PC-3 (cell line): Measurements from ENCODE around the gene GNPTG. TPM values are rescaled to one million over a fixed set of nuclear protein-coding genes. Genes with fewer than 3 reads are reported as not detected.

Experiments
- ATAC-seq: fragments of 200-7000 bp; cut with Tn5 transposase; 2 replicates; pipeline ENCODE4 v1.9.1; 2020; ENCODE audit warnings: mild to moderate bottlenecking, moderate library complexity
- BruUV-seq: library from RNA; stranded (reverse); fragments of 400-500 nt; replicated peaks from 2 replicates; lab custom pipeline; 2021; lab: Mats Ljungman, UMichigan
- CTCF ChIA-PET: fragments of 300-600 bp; sonication (Branson Sonifier 250); formaldehyde crosslinking; loops from one replicate; lab custom pipeline; 2022; ENCODE audit warnings: antibody characterized with exemption; lab: Charles Lee
- POLR2A ChIA-PET: fragments of 300-600 bp; sonication (Branson Sonifier 250); formaldehyde crosslinking; loops from one replicate; lab custom pipeline; 2022; ENCODE audit warnings: antibody characterized with exemption; ENCODE audit not compliant: unreplicated experiment; lab: Charles Lee
- DNase-seq: peaks from one replicate; pipeline ENCODE4 v3.0.0-alpha.2; 2015
- H2AFZ ChIP-seq: fragments of 300-600 bp; sonication (generic); 2 replicates; pipeline ENCODE4 v1.6.0; 2016; ENCODE audit warnings: antibody characterized with exemption, low read length
- H3F3A ChIP-seq: fragments of 300-600 bp; sonication (generic); one replicate; pipeline ENCODE4 v1.6.0; 2017; ENCODE audit warnings: antibody characterized with exemption, low read length, control low read depth, mild to moderate bottlenecking; ENCODE audit not compliant: unreplicated experiment
- H3K27ac ChIP-seq: fragments of 300-600 bp; sonication (generic); 2 replicates; pipeline ENCODE4 v1.5.1; 2016; ENCODE audit warnings: mild to moderate bottlenecking, low read length
- H3K27me3 ChIP-seq: fragments of 300-600 bp; sonication (generic); 2 replicates; pipeline ENCODE4 v1.6.1; 2016; ENCODE audit warnings: low read length, mixed read lengths
- H3K36me3 ChIP-seq: fragments of 300-600 bp; sonication (generic); 2 replicates; pipeline ENCODE4 v1.6.1; 2016; ENCODE audit warnings: low read depth, mixed run types, low read length, mixed read lengths
- H3K4me1 ChIP-seq: fragments of 300-600 bp; sonication (generic); 2 replicates; pipeline ENCODE4 v1.5.1; 2016; ENCODE audit warnings: low read length; ENCODE audit not compliant: insufficient read depth
- H3K4me2 ChIP-seq: fragments of 300-600 bp; sonication (generic); 2 replicates; pipeline ENCODE4 v1.6.0; 2016; ENCODE audit warnings: low read length
- H3K4me3 ChIP-seq: fragments of 300-600 bp; sonication (generic); 2 replicates; pipeline ENCODE4 v1.5.1; 2016; ENCODE audit warnings: mild to moderate bottlenecking, low read length, mixed read lengths
- H3K79me2 ChIP-seq: fragments of 300-600 bp; sonication (generic); 2 replicates; pipeline ENCODE4 v1.6.1; 2017; ENCODE audit warnings: low read length, mixed read lengths
- H3K9ac ChIP-seq: fragments of 300-600 bp; sonication (generic); 2 replicates; pipeline ENCODE4 v1.6.0; 2016; ENCODE audit warnings: mild to moderate bottlenecking, low read length
- H3K9me2 ChIP-seq: fragments of 300-600 bp; sonication (generic); replicated peaks from 2 replicates; pipeline ENCODE4 v1.6.1; 2016; ENCODE audit warnings: mixed run types, low read length, mixed read lengths
- H3K9me3 ChIP-seq: fragments of 300-600 bp; sonication (generic); 2 replicates; pipeline ENCODE4 v1.6.1; 2016; ENCODE audit warnings: low read length, mixed read lengths
- H4K20me1 ChIP-seq: fragments of 300-600 bp; sonication (generic); 2 replicates; pipeline ENCODE4 v1.6.1; 2016; ENCODE audit warnings: low read length, mixed read lengths
- EZH2 ChIP-seq: fragments of 300-600 bp; sonication (generic); IDR thresholded peaks from one replicate; pipeline ENCODE4 v1.6.1; 2017; ENCODE audit warnings: antibody characterized with exemption, mild to moderate bottlenecking, low read length; ENCODE audit not compliant: unreplicated experiment
- EZH2phosphoT487 ChIP-seq: fragments of 300-600 bp; sonication (generic); IDR thresholded peaks from 2 replicates; pipeline ENCODE4 v1.6.1; 2018; ENCODE audit warnings: mild to moderate bottlenecking, antibody characterized with exemption, low read length, borderline replicate concordance
- intact Hi-C: fragments of 100-400 bp; cut with micrococcal nuclease; formaldehyde crosslinking; loops from 2 replicates; pipeline ENCODE4 v1.9.0; 2023
- total RNA-seq: library from RNA; depleted of rRNA; stranded (reverse); fragments of >200 nt; gene quantifications from 2 replicates; pipeline ENCODE4 v1.2.3, GENCODE V29; 2014
- TF ChIP-seq, protein P1 (sequence below): fragments of 300-600 bp; sonication (generic); conservative IDR thresholded peaks from 2 replicates; pipeline ENCODE4 v1.5.1; 2017; ENCODE audit warnings: antibody characterized with exemption, low read depth, mild to moderate bottlenecking, low read length

The GNPTG gene
- total RNA-seq, 1 experiment from 2014 or later: 36.3 TPM

DNA sequence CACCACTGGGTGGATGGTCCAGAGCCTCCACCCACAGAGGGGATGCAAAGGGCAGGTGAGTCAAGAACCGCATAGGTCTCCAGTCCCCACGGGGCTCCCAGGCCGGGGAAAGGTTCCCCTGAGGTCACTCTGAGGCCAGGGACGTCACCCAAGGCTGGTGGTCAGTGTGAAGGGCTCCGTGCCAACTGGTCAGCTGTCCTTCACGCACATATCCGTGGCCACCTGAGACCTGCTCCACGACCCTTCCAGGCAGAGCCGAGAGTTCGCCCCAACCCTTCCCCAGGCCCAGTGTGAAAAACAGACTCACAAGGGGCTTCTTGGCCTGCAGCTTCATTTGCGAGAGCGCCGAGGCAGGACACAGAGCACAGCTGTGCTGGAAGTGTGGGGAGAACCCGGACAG lies 2.8 kb upstream of the GNPTG start:
- H3K9me2 ChIP-seq: no peaks in the 10 kb centered on the region
- intact Hi-C loops: no loop called here
- CTCF ChIA-PET: interaction anchor here (0.6 kb wide), 1 partner anchor 18 kb away, joined by 3 read pairs; no protein-coding TSS in a partner anchor

DNA sequence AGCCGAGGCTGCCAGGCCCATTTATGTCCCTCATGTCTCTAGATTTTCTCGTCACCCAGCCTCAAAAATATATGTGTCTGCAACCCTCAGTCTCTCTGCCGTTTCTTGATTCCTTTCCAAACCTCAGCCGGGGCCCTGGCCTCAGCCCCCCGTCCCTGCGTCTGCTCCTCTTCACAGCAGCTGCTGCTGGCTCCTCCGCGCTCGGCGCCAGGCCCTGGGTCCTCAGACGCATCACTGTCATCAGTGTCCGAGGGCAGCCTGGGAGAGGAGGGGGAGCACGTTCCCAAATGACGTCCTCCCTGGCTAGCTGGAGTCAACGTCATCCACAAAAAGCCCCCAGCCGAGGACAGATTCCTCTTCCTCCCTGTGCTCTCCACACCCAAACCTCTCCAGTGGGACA lies 2.4 kb upstream of the GNPTG start:
- POLR2A ChIA-PET: no interaction called here
- no peak for ATAC-seq
- Histone ChIP-seq H3K36me3 (no peaks in the 10 kb centered on the region), H3K4me1 (no peaks in the 10 kb centered on the region; the same call in 1 of the 2 replicates), H4K20me1 (no peaks in the 10 kb centered on the region), H2AFZ (no peak overlapping the region), H3K27me3 (no peaks in the 10 kb centered on the region), H3K27ac (no peak overlapping the region), H3K9ac (no peak overlapping the region), H3K4me3 (no peak overlapping the region), H3F3A (no peaks in the 10 kb centered on the region), H3K79me2 (peaks cover 36% of the 10 kb centered on the region), H3K4me2 (no peak overlapping the region), H3K9me2 (no peaks in the 10 kb centered on the region), H3K9me3 (no peaks in the 10 kb centered on the region)
- intact Hi-C loops: no loop called here
- DNase-seq: no peak
- TF ChIP-seq, protein P1, sequence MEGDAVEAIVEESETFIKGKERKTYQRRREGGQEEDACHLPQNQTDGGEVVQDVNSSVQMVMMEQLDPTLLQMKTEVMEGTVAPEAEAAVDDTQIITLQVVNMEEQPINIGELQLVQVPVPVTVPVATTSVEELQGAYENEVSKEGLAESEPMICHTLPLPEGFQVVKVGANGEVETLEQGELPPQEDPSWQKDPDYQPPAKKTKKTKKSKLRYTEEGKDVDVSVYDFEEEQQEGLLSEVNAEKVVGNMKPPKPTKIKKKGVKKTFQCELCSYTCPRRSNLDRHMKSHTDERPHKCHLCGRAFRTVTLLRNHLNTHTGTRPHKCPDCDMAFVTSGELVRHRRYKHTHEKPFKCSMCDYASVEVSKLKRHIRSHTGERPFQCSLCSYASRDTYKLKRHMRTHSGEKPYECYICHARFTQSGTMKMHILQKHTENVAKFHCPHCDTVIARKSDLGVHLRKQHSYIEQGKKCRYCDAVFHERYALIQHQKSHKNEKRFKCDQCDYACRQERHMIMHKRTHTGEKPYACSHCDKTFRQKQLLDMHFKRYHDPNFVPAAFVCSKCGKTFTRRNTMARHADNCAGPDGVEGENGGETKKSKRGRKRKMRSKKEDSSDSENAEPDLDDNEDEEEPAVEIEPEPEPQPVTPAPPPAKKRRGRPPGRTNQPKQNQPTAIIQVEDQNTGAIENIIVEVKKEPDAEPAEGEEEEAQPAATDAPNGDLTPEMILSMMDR: no peak
- no peak for TF ChIP-seq EZH2
- TF ChIP-seq EZH2phosphoT487: no peak
- CTCF ChIA-PET: interaction anchor here (0.6 kb wide), 1 partner anchor 18 kb away, joined by 3 read pairs; no protein-coding TSS in a partner anchor
- no TSS peak for BruUV-seq

More for the DNA sequence above, 2.8 kb upstream of the GNPTG start:
- H3K79me2 ChIP-seq: peaks cover 33% of the 10 kb centered on the region
- H2AFZ ChIP-seq: no peak overlapping the region
- H3K27ac ChIP-seq: no peak overlapping the region
- H3K9ac ChIP-seq: no peak overlapping the region
- H3K36me3 ChIP-seq: no peaks in the 10 kb centered on the region
- DNase-seq (no peak), ATAC-seq (no peak)
- no peak overlapping the region for H3K4me2 ChIP-seq
- no peaks in the 10 kb centered on the region for H4K20me1 ChIP-seq
- H3K9me3 ChIP-seq: no peaks in the 10 kb centered on the region
- no TSS peak for BruUV-seq
- H3K27me3 ChIP-seq: no peaks in the 10 kb centered on the region
- no peak overlapping the region for H3K4me3 ChIP-seq
- H3F3A ChIP-seq: no peaks in the 10 kb centered on the region
- POLR2A ChIA-PET: no interaction called here
- no peaks in the 10 kb centered on the region; the same call in 1 of the 2 replicates for H3K4me1 ChIP-seq
- TF ChIP-seq, protein P1: no peak

DNA sequence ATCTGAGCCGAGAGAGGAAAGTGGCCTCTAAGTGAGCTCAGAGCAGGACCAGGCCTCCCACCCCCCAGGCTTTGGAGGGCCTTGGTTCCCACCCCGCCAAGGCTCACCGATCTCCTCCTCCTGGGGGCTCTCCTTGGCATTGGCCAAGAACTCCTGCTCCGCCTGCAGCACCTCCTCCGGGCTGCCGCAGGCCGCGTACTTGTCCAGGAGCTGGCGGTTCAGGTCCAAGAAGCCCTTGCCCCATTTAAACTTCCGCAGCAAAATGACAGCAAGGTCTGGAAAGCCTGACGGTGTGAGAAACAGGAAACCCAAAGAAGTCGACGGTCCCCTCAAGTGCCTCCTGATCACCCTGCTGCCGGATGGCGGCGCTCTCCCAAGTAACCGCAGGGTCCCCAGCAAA lies 1.8 kb upstream of the GNPTG start:
- H3K27ac ChIP-seq: no peak overlapping the region
- ChIA-PET POLR2A (no interaction called here), CTCF (no interaction called here)
- TF ChIP-seq, protein P1: no peak
- no peak for TF ChIP-seq EZH2phosphoT487
- no peak for TF ChIP-seq EZH2
- H3K36me3 ChIP-seq: no peaks in the 10 kb centered on the region
- DNase-seq (no peak), ATAC-seq (no peak)
- H3K9me3 ChIP-seq: no peaks in the 10 kb centered on the region
- no peaks in the 10 kb centered on the region for H3F3A ChIP-seq
- H3K79me2 ChIP-seq: peaks cover 41% of the 10 kb centered on the region
- H3K9me2 ChIP-seq: no peaks in the 10 kb centered on the region
- H3K4me3 ChIP-seq: no peak overlapping the region
- H2AFZ ChIP-seq: no peak overlapping the region
- H3K27me3 ChIP-seq: no peaks in the 10 kb centered on the region
- no peaks in the 10 kb centered on the region for H4K20me1 ChIP-seq
- TSS peak; percentile 39 for BruUV-seq
- H3K4me1 ChIP-seq: no peaks in the 10 kb centered on the region; the same call in 1 of the 2 replicates
- intact Hi-C loops: no loop called here
- H3K9ac ChIP-seq: no peak overlapping the region
- no peak overlapping the region; the same call in 1 of the 2 replicates for H3K4me2 ChIP-seq
